IMR-90 (cell line): ENCODE data around the gene ATXN1. TPM values are rescaled to one million over a fixed set of nuclear protein-coding genes. Genes with fewer than 3 reads are reported as not detected.

Experiments used
- ATAC-seq: fragments of 200-7000 bp; cut with Tn5 transposase; 2 replicates; pipeline ENCODE4 v1.9.1; 2020; ENCODE audit warnings: low read depth, mild to moderate bottlenecking, moderate library complexity
- BruUV-seq: library from RNA; stranded (reverse); fragments of 400-500 nt; replicated peaks from 2 replicates; lab custom pipeline; 2021; lab: Mats Ljungman, UMichigan
- CTCF ChIA-PET: fragments of 300-600 bp; formaldehyde crosslinking; extraction: SDS; loops from one replicate; lab custom pipeline; 2021; ENCODE audit warnings: antibody characterized with exemption; lab: Yijun Ruan, JAX
- POLR2A ChIA-PET: fragments of 300-600 bp; sonication (Branson Sonifier 250); formaldehyde crosslinking; loops from one replicate; lab custom pipeline; 2022; ENCODE audit warnings: antibody characterized with exemption; ENCODE audit not compliant: unreplicated experiment; lab: Charles Lee
- DNase-seq: peaks from one replicate; pipeline ENCODE4 v3.0.0; 2013
- H2AFZ ChIP-seq: replicated peaks from 2 replicates; pipeline ENCODE3; 2013; ENCODE audit warnings: low read length, mild to moderate bottlenecking; ENCODE audit not compliant: poor library complexity
- H2AK5ac ChIP-seq: 2 replicates; pipeline ENCODE4 v1.6.1; 2013; ENCODE audit warnings: low read depth, low read length, inconsistent platforms
- H2AK9ac ChIP-seq: replicated peaks from 2 replicates; pipeline ENCODE3; 2013; ENCODE audit warnings: mild to moderate bottlenecking, low read depth, low read length, moderate library complexity; ENCODE audit not compliant: poor library complexity
- H2BK120ac ChIP-seq: 2 replicates; pipeline ENCODE4 v1.6.1; 2013; ENCODE audit warnings: low read depth, low read length, inconsistent platforms
- H2BK15ac ChIP-seq: 3 replicates; pipeline ENCODE4 v1.6.1; 2013; ENCODE audit warnings: low read depth, low read length, inconsistent platforms
- H2BK20ac ChIP-seq: 2 replicates; pipeline ENCODE4 v1.6.1; 2013; ENCODE audit warnings: low read depth, mild to moderate bottlenecking, inconsistent platforms, low read length, moderate library complexity
- H2BK5ac ChIP-seq: 2 replicates; pipeline ENCODE4 v1.6.1; 2013; ENCODE audit warnings: mild to moderate bottlenecking, low read depth, low read length, inconsistent platforms; ENCODE audit not compliant: poor library complexity, severe bottlenecking
- H3K14ac ChIP-seq: replicated peaks from 2 replicates; pipeline ENCODE4 v1.6.1; 2013; ENCODE audit warnings: low read depth, low read length, inconsistent platforms
- H3K18ac ChIP-seq: 2 replicates; pipeline ENCODE4 v1.6.1; 2013; ENCODE audit warnings: low read depth, low read length, control low read depth
- H3K23ac ChIP-seq: 2 replicates; pipeline ENCODE4 v1.6.1; 2013; ENCODE audit warnings: low read depth, low read length, inconsistent platforms
- H3K27ac ChIP-seq: 2 replicates; pipeline ENCODE4 v1.5.1; 2013; ENCODE audit warnings: mild to moderate bottlenecking, control low read depth, low read length; ENCODE audit not compliant: insufficient read depth
- H3K27me3 ChIP-seq: 2 replicates; pipeline ENCODE4 v1.6.1; 2013; ENCODE audit warnings: low read length; ENCODE audit not compliant: control insufficient read depth, insufficient read depth
- H3K36me3 ChIP-seq: 2 replicates; pipeline ENCODE4 v1.6.1; 2013; ENCODE audit warnings: low read length, mixed read lengths; ENCODE audit not compliant: control insufficient read depth, insufficient read depth
- H3K4ac ChIP-seq: 2 replicates; pipeline ENCODE4 v1.6.1; 2013; ENCODE audit warnings: low read depth, low read length, inconsistent platforms
- H3K4me1 ChIP-seq: 2 replicates; pipeline ENCODE4 v1.6.1; 2013; ENCODE audit warnings: low read length, mixed read lengths; ENCODE audit not compliant: control insufficient read depth, insufficient read depth
- H3K4me2 ChIP-seq: 2 replicates; pipeline ENCODE4 v1.6.1; 2013; ENCODE audit warnings: low read depth, mild to moderate bottlenecking, control low read depth, low read length, moderate library complexity
- H3K4me3 ChIP-seq: 2 replicates; pipeline ENCODE4 v1.5.1; 2013; ENCODE audit warnings: low read depth, mild to moderate bottlenecking, control low read depth, low read length, moderate library complexity; ENCODE audit not compliant: insufficient read depth
- H3K56ac ChIP-seq: 2 replicates; pipeline ENCODE4 v1.6.1; 2013; ENCODE audit warnings: low read length, inconsistent platforms; ENCODE audit not compliant: insufficient read depth; ENCODE audit errors: extremely low read depth
- H3K79me1 ChIP-seq, 2 experiments: 2 replicates each; pipeline ENCODE4 v1.6.1; 2013; ENCODE audit warnings: low read length in 2 of 2, inconsistent platforms in 1 of 2, low read depth in 1 of 2
- H3K9ac ChIP-seq: 2 replicates; pipeline ENCODE4 v1.6.1; 2013; ENCODE audit warnings: low read depth, low read length, control low read depth
- H3K9me1 ChIP-seq: 2 replicates; pipeline ENCODE4 v1.6.1; 2013; ENCODE audit warnings: low read length, inconsistent platforms; ENCODE audit not compliant: insufficient read depth
- H3K9me3 ChIP-seq: 2 replicates; pipeline ENCODE4 v1.6.1; 2013; ENCODE audit warnings: low read length; ENCODE audit not compliant: control insufficient read depth, insufficient read depth
- H4K20me1 ChIP-seq: 2 replicates; pipeline ENCODE4 v1.6.1; 2013; ENCODE audit warnings: low read length, inconsistent platforms; ENCODE audit not compliant: insufficient read depth
- H4K5ac ChIP-seq: 2 replicates; pipeline ENCODE4 v1.6.1; 2013; ENCODE audit warnings: mild to moderate bottlenecking, low read depth, low read length, control low read depth
- H4K8ac ChIP-seq, 2 experiments: 2 replicates each; pipeline ENCODE4 v1.6.1; 2013; ENCODE audit warnings: low read depth in 2 of 2, low read length in 2 of 2, control low read depth in 1 of 2, inconsistent platforms in 1 of 2
- H4K91ac ChIP-seq: 2 replicates; pipeline ENCODE4 v1.6.1; 2013; ENCODE audit warnings: low read depth, low read length, inconsistent platforms; ENCODE audit not compliant: insufficient read depth
- CEBPB ChIP-seq: IDR thresholded peaks from 2 replicates; pipeline ENCODE4 v1.6.1; 2012; ENCODE audit warnings: low read depth, low read length, improper control_type of control experiment
- MAFK ChIP-seq: IDR thresholded peaks from 2 replicates; pipeline ENCODE4 v1.6.1; 2012; ENCODE audit warnings: low read depth, low read length, improper control_type of control experiment
- MAZ ChIP-seq: IDR thresholded peaks from 2 replicates; pipeline ENCODE4 v1.6.1; 2012; ENCODE audit warnings: low read depth, mild to moderate bottlenecking, low read length, improper control_type of control experiment, moderate library complexity, borderline replicate concordance
- WGBS, 2 experiments: methylation state at CpG; one replicate each; pipeline versions ENCODE4 v1.1.5 to v1.1.7; 2013; ENCODE audit warnings: missing lambda C conversion rate in 2 of 2; ENCODE audit not compliant: insufficient read length in 1 of 2; ENCODE audit errors: extremely low coverage in 2 of 2; 5-methylcytosine and 5-hydroxymethylcytosine counted together
- dilution Hi-C: fragments of 300-500 bp; cut with HindIII; formaldehyde crosslinking; loops from one replicate; pipeline ENCODE4 v1.14.3; 2018; ENCODE audit warnings: low sequenced_read_pairs; ENCODE audit not compliant: unreplicated experiment
- in situ Hi-C: fragments of 300-500 bp; cut with MboI; formaldehyde crosslinking; loops from 3 replicates; pipeline ENCODE4 v1.14.3; 2019; ENCODE audit warnings: low sequenced_read_pairs, inconsistent platforms, mixed read lengths
- intact Hi-C: fragments of 100-400 bp; cut with micrococcal nuclease; formaldehyde crosslinking; loops from 2 replicates; pipeline ENCODE4 v1.10.0; 2022
- polyA plus RNA-seq, 3 experiments: library from polyadenylated mRNA; depleted of rRNA; stranded (reverse); fragments of >200 nt; gene quantifications; 2 replicates each; pipeline ENCODE4 v1.2.3, GENCODE V29; 2012; ENCODE audit warnings: low replicate concordance in 1 of 3
- total RNA-seq: library from RNA; depleted of rRNA; stranded (reverse); fragments of >200 nt; gene quantifications from 2 replicates; pipeline ENCODE4 v1.2.3, GENCODE V29; 2012

The ATXN1 gene
- total and polyA plus RNA-seq, 2 of the 4 experiments (the other 2 are of a cell fraction), result 7.3 to 11.1 TPM

DNA sequence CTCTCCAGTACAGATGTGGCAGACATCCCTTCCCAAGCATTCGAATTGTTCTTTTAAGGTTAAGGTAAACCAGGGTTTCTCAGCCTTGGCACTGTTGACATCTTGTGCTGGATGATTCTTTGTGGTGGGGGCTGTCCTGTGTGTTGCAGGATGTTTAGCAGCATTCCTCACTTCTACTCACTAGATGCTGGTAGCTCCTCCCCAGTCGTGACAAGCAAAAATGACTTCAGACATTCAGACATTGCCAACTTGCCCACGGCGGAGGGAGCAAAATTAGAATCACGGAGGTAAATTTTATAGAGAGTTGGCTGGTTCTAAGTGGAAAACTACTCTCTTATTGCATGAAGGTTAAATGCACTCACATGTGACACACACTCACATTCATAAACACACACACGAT lies 334.1 kb downstream of the ATXN1 start:
- ChIA-PET POLR2A (no interaction called here), CTCF (no interaction called here)
- H4K20me1 ChIP-seq, result no peaks in the 10 kb centered on the region
- H3K56ac ChIP-seq, result no peak overlapping the region; the same call in 1 of the 2 replicates
- peaks cover 2% of the 10 kb centered on the region; the same call in 1 of the 2 replicates for H3K36me3 ChIP-seq
- H3K4me1 ChIP-seq, result peaks cover 8% of the 10 kb centered on the region
- no peak overlapping the region for H3K14ac ChIP-seq
- H3K27ac ChIP-seq, result no peak overlapping the region
- H3K9me1 ChIP-seq, result peaks cover 1% of the 10 kb centered on the region; the same call in 1 of the 2 replicates
- no peak overlapping the region for H2AK5ac ChIP-seq
- DNase-seq, result no peak
- H4K91ac ChIP-seq, result no peak overlapping the region
- H3K18ac ChIP-seq, result no peak overlapping the region
- no peak overlapping the region for H2AFZ ChIP-seq
- no peaks in the 10 kb centered on the region for H3K27me3 ChIP-seq
- no peak overlapping the region for H3K4me2 ChIP-seq
- TF ChIP-seq MAZ, result no peak
- no peak for TF ChIP-seq CEBPB
- TF ChIP-seq MAFK, result no peak
- H2BK120ac ChIP-seq, result no peak overlapping the region
- no TSS peak for BruUV-seq
- no peak for ATAC-seq
- dilution Hi-C loops, result no loop called here
- intact Hi-C loops, result no loop called here
- no peak overlapping the region for H2BK15ac ChIP-seq
- no peak overlapping the region for H3K4ac ChIP-seq
- H2AK9ac ChIP-seq, result peak overlapping the region; percentile 15
- no peak overlapping the region for H3K9ac ChIP-seq
- H3K9me3 ChIP-seq, result no peaks in the 10 kb centered on the region
- H4K5ac ChIP-seq, result no peak overlapping the region
- in situ Hi-C loops, result no loop called here
- no CpG with 5 or more reads among the region's 6 CpGs for WGBS, 2 experiments
- no peak overlapping the region for H3K23ac ChIP-seq
- H3K4me3 ChIP-seq, result no peak overlapping the region
- no peak overlapping the region for H2BK5ac ChIP-seq
- no peak overlapping the region for H4K8ac ChIP-seq
- H2BK20ac ChIP-seq, result no peak overlapping the region
- peaks cover 0 to 16% of the 10 kb centered on the region in 2 experiments; a peak in 3 of 4 replicates for H3K79me1 ChIP-seq
